Vagina (tissue), 2 donors: Measurements from ENCODE around the gene EIF2S3B. TPM values are rescaled to one million over a fixed set of nuclear protein-coding genes. Genes with fewer than 3 reads are reported as not detected.

Experiments
- DNase-seq, 2 donors: peaks; one replicate each; pipeline ENCODE4 v3.0.0-alpha.2; 2017; ENCODE audit errors: extremely low spot score in 2 of 2
- H3K27ac ChIP-seq: fragments of 200-600 bp; sonication (generic); one replicate; pipeline ENCODE4 v1.5.1; 2019
- H3K27me3 ChIP-seq: fragments of 200-600 bp; sonication (generic); one replicate; pipeline ENCODE4 v1.5.1; 2019
- H3K36me3 ChIP-seq, 2 donors: fragments of 200-600 bp; sonication (generic); one replicate each; pipeline ENCODE4 v1.5.1; 2017 to 2019
- H3K4me1 ChIP-seq: fragments of 200-600 bp; sonication (generic); one replicate; pipeline ENCODE4 v1.5.1; 2019
- H3K4me3 ChIP-seq, 2 donors: fragments of 200-600 bp; sonication (generic); 1 replicate in 1 of 2; 2 replicates in 1 of 2; pipeline ENCODE4 v1.5.1; 2016 to 2019
- H3K9me3 ChIP-seq: fragments of 200-600 bp; sonication (generic); one replicate; pipeline ENCODE4 v1.5.1; 2019
- CTCF ChIP-seq, 3 experiments: fragments of 450-650 bp in 2 of 3; fragments of 200-600 bp in 1 of 3; sonication (generic) in 1 of 3; IDR thresholded peaks; one replicate each; pipeline ENCODE4 v1.5.1; 2017 to 2019; ENCODE audit warnings: antibody characterized with exemption in 3 of 3, mild to moderate bottlenecking in 2 of 3, moderate library complexity in 2 of 3
- POLR2A ChIP-seq, 2 donors: fragments of 450-650 bp; IDR thresholded peaks; one replicate each; pipeline ENCODE4 v1.6.1; 2017; ENCODE audit warnings: antibody characterized with exemption in 2 of 2, mild to moderate bottlenecking in 2 of 2, moderate library complexity in 2 of 2
- POLR2AphosphoS5 ChIP-seq, 2 donors: sonication (generic); formaldehyde crosslinking; IDR thresholded peaks; one replicate each; pipeline ENCODE4 v1.9.0; 2017; ENCODE audit warnings: antibody characterized with exemption in 2 of 2, mild to moderate bottlenecking in 2 of 2, low read depth in 1 of 2; ENCODE audit not compliant: insufficient read depth in 1 of 2
- intact Hi-C: fragments of 100-400 bp; cut with DNase I; formaldehyde crosslinking; loops from one replicate; pipeline ENCODE4 v1.15.1; 2023
- total RNA-seq: library from RNA; depleted of rRNA; stranded (reverse); fragments of >200 nt; gene quantifications from one replicate; pipeline ENCODE4 v1.2.3, GENCODE V29; 2016

Gene EIF2S3B
- total RNA-seq, 1 donor from 2014 or later, result 1.2 TPM

GRCh38 chr12:10511756-10512355 lies 6.2 kb downstream of the EIF2S3B start:
- TF ChIP-seq POLR2AphosphoS5 (IDR thresholded peaks at IDR 0.05; ENCODE audit: insufficient read depth in 1 of 2, low read depth in 1 of 2) (no peak), CTCF (IDR thresholded peaks at IDR 0.05) (no peak), POLR2A (IDR thresholded peaks at IDR 0.05) (no peak)

GRCh38 chr12:10512798-10513197 lies 7.1 kb downstream of the EIF2S3B start:
- Histone ChIP-seq H3K4me3 (no peak overlapping the region), H3K27ac (no peak overlapping the region), H3K9me3 (no peaks in the 10 kb centered on the region), H3K27me3 (no peaks in the 10 kb centered on the region), H3K36me3 (no peaks in the 10 kb centered on the region), H3K4me1 (no peaks in the 10 kb centered on the region)
- TF ChIP-seq POLR2AphosphoS5 (IDR thresholded peaks at IDR 0.05; ENCODE audit: insufficient read depth in 1 of 2, low read depth in 1 of 2) (no peak), CTCF (IDR thresholded peaks at IDR 0.05) (no peak), POLR2A (IDR thresholded peaks at IDR 0.05) (no peak)
- no peak for DNase-seq
- intact Hi-C loops, result no loop called here

More at GRCh38 chr12:10511756-10512355, 6.2 kb downstream of the EIF2S3B start:
- no peak for DNase-seq
- Histone ChIP-seq H3K4me1 (no peaks in the 10 kb centered on the region), H3K4me3 (no peak overlapping the region), H3K27ac (no peak overlapping the region), H3K36me3 (no peaks in the 10 kb centered on the region), H3K9me3 (no peaks in the 10 kb centered on the region), H3K27me3 (no peaks in the 10 kb centered on the region)
- intact Hi-C loops, result no loop called here

DNA sequence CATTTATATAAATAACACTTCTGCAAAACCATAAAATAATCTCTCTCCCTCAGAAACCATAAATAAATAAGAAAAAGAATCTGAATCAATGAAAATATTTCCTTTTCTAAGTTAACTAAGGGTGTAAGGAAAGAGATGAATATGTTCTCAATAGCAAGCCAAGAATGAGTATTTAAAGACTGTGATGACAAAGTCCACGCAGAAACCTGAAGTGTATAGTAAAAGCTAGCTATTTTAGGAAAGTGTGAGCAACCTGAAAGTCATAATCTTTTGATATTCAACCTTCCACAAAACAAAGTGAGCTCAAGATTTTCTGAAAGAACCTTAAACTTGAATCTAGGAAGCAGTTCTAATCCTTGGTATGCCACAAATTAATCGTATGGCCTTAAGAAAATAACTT lies 15.9 kb downstream of the EIF2S3B start:
- no peak for TF ChIP-seq POLR2AphosphoS5 (IDR thresholded peaks at IDR 0.05; ENCODE audit: insufficient read depth in 1 of 2, low read depth in 1 of 2)
- no peak for TF ChIP-seq POLR2A (IDR thresholded peaks at IDR 0.05)
- TF ChIP-seq CTCF (IDR thresholded peaks at IDR 0.05), result no peak
- intact Hi-C loops, result no loop called here
- Histone ChIP-seq H3K27ac (no peak overlapping the region), H3K4me1 (no peaks in the 10 kb centered on the region), H3K36me3 (no peaks in the 10 kb centered on the region), H3K27me3 (no peaks in the 10 kb centered on the region), H3K4me3 (no peak overlapping the region), H3K9me3 (no peaks in the 10 kb centered on the region)
- no peak for DNase-seq

DNA sequence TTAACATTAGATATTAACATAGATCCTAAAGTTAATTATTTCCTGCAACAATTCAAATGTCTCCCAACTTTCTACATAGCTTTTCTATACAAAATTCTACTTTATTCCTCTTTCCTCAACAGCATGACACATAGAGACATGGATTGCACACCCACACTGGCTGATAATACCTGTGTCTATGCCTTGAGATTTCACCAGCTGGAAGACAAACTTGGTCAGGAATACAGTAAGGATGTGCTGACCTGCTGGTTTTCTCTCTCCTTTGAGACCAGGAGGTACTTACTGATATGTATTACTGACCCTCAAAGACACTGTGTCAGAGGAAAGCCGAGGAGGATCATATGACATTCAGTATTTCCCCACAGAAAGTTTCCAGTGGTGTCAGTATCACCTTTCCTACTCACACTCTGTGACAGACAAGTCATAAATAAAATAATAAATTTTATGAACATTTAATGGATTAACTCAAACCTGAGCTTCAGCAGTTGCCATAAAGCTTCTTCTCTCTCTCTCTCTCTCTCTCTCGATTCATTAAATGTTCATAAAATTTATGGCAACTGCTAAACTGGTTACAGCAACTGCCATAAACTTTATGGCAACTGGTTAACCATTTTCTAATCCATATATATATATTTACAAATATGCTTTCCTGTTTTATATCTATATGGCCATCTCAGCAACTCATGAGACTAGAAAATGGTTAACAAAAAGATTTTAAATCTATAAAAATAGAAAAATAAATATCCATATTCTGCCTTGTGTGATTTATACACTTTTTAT lies 22.7 kb downstream of the EIF2S3B start:
- TF ChIP-seq POLR2AphosphoS5 (IDR thresholded peaks at IDR 0.05; ENCODE audit: insufficient read depth in 1 of 2, low read depth in 1 of 2) (no peak), POLR2A (IDR thresholded peaks at IDR 0.05) (no peak), CTCF (IDR thresholded peaks at IDR 0.05) (no peak)

GRCh38 chr12:10529603-10530002 lies 23.9 kb downstream of the EIF2S3B start:
- Histone ChIP-seq H3K27me3 (no peaks in the 10 kb centered on the region), H3K4me3 (no peak overlapping the region), H3K36me3 (no peaks in the 10 kb centered on the region), H3K9me3 (no peaks in the 10 kb centered on the region), H3K27ac (no peak overlapping the region), H3K4me1 (no peaks in the 10 kb centered on the region)
- intact Hi-C loops, result no loop called here
- TF ChIP-seq POLR2AphosphoS5 (IDR thresholded peaks at IDR 0.05; ENCODE audit: insufficient read depth in 1 of 2, low read depth in 1 of 2), result no peak
- no peak for TF ChIP-seq POLR2A (IDR thresholded peaks at IDR 0.05)
- TF ChIP-seq CTCF (IDR thresholded peaks at IDR 0.05), result no peak
- no peak for DNase-seq

More for the DNA sequence above, 22.7 kb downstream of the EIF2S3B start:
- H3K27ac ChIP-seq, result no peak overlapping the region
- no peaks in the 10 kb centered on the region for H3K4me1 ChIP-seq
- no peak for DNase-seq
- no peaks in the 10 kb centered on the region for H3K36me3 ChIP-seq
- H3K27me3 ChIP-seq, result no peaks in the 10 kb centered on the region
- intact Hi-C loops, result no loop called here
- H3K4me3 ChIP-seq, result no peak overlapping the region
- H3K9me3 ChIP-seq, result no peaks in the 10 kb centered on the region
